ENCODE results near the gene SRSF3.
"Not testable (repeated sequence)": the region's sequence is repeated elsewhere in the genome, so short reads cannot be mapped to it uniquely, and the experiment has no call there.

Gene SRSF3

GRCh38 chr6:36576578-36576977, 17.6 kb upstream of the SRSF3 start:
- no peak for DNase-seq

GRCh38 chr6:36577301-36577700, 16.9 kb upstream of the SRSF3 start:
- DNase-seq, result no peak

GRCh38 chr6:36578030-36578429, 16.1 kb upstream of the SRSF3 start:
- DNase-seq, result no peak

GRCh38 chr6:36578431-36578830, 15.7 kb upstream of the SRSF3 start:
- no peak for DNase-seq

- no peak for DNase-seq
Measured at GRCh38 chr6:36580184-36580526, 14.0 kb upstream of the SRSF3 start.

- DNase-seq, result no peak
Measured at GRCh38 chr6:36581716-36582115, 12.4 kb upstream of the SRSF3 start.

- no peak for DNase-seq
Measured at GRCh38 chr6:36586606-36587005, 7.6 kb upstream of the SRSF3 start.

- not testable (repeated sequence) for DNase-seq
Measured at GRCh38 chr6:36589025-36589400, 5.1 kb upstream of the SRSF3 start.

- DNase-seq, result no peak
Measured at GRCh38 chr6:36590237-36590636, 3.9 kb upstream of the SRSF3 start.

- no peak for DNase-seq
Measured at GRCh38 chr6:36592221-36592655, 1.9 kb upstream of the SRSF3 start.

- DNase-seq, result no peak
Measured at GRCh38 chr6:36593569-36594028, 563 bp upstream of the SRSF3 start.

- peak; percentile 58 for DNase-seq
Measured at GRCh38 chr6:36594816-36595643, 868 bp downstream of the SRSF3 start.

GRCh38 chr6:36596356-36596755, 2.2 kb downstream of the SRSF3 start:
- no peak for DNase-seq

GRCh38 chr6:36597775-36598174, 3.6 kb downstream of the SRSF3 start:
- DNase-seq, result no peak

GRCh38 chr6:36598326-36598725, 4.2 kb downstream of the SRSF3 start:
- no peak for DNase-seq

- no peak for DNase-seq
Measured at GRCh38 chr6:36598739-36599318, 4.7 kb downstream of the SRSF3 start.

GRCh38 chr6:36599791-36600209, 5.6 kb downstream of the SRSF3 start:
- DNase-seq, result no peak

GRCh38 chr6:36600564-36601146, 6.5 kb downstream of the SRSF3 start:
- no peak for DNase-seq

- not testable (repeated sequence) for DNase-seq
Measured at GRCh38 chr6:36601818-36602217, 7.7 kb downstream of the SRSF3 start.

- DNase-seq, result no peak
Measured at GRCh38 chr6:36603222-36604089, 9.3 kb downstream of the SRSF3 start.

GRCh38 chr6:36604090-36605060, 10.2 kb downstream of the SRSF3 start:
- no peak for DNase-seq

GRCh38 chr6:36605143-36605542, 11.0 kb downstream of the SRSF3 start:
- DNase-seq, result no peak

All from right hindlimb (tissue), 1 donor.